ENCODE data around the gene NAMPT.

DNA sequence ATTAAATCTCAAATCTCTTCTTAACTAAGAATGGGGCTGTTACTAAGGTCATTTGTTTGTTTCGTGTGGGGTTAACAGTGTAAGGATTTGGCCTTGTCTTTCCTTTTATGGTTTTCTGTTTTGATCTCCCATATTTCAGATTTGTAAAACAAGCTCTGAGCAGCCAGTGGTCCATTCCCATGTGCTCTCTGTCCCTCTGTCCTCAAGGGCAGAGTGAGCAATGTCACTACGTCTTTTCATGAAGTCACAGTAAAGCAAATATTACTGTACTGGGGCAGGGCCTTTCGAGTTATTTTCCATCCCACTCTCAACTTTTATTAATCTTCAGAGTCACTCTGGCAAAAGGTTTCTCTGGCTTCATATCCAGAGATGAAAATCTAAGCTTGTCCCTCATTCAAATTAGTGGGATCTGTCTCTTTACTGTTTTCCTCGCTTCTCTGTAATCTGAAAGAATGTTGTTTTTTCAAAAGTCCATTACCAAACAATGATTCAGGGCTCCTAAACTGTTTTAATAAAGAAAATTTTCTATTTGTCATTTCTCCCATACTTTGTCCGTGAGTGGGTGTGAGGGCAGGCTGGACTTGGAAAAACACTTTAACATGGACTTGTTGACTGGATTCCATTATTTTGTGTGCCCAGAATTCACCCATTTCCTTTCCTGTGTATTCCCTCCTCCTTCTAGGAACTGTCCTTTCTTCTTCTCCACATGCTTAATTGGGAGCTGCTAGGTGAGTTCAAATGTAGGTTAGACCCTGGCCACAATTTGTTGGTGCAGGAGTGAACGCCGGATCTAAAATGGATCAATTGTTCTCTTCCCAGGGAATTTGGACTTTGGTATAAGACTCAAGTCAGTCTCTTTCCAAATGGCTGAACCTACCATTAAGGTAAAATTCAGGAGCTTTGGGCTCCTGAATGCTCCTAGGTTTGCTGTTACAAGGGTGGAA, 42.1 kb upstream of the NAMPT start:
- TF ChIP-seq CTCF (IDR thresholded peaks at IDR 0.05): no peak
- TF ChIP-seq, protein P1, sequence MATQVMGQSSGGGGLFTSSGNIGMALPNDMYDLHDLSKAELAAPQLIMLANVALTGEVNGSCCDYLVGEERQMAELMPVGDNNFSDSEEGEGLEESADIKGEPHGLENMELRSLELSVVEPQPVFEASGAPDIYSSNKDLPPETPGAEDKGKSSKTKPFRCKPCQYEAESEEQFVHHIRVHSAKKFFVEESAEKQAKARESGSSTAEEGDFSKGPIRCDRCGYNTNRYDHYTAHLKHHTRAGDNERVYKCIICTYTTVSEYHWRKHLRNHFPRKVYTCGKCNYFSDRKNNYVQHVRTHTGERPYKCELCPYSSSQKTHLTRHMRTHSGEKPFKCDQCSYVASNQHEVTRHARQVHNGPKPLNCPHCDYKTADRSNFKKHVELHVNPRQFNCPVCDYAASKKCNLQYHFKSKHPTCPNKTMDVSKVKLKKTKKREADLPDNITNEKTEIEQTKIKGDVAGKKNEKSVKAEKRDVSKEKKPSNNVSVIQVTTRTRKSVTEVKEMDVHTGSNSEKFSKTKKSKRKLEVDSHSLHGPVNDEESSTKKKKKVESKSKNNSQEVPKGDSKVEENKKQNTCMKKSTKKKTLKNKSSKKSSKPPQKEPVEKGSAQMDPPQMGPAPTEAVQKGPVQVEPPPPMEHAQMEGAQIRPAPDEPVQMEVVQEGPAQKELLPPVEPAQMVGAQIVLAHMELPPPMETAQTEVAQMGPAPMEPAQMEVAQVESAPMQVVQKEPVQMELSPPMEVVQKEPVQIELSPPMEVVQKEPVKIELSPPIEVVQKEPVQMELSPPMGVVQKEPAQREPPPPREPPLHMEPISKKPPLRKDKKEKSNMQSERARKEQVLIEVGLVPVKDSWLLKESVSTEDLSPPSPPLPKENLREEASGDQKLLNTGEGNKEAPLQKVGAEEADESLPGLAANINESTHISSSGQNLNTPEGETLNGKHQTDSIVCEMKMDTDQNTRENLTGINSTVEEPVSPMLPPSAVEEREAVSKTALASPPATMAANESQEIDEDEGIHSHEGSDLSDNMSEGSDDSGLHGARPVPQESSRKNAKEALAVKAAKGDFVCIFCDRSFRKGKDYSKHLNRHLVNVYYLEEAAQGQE (IDR thresholded peaks at IDR 0.05; ENCODE audit: insufficient read depth in 1 of 2, low read depth in 2 of 2, low read length in 1 of 2): no peak
- TF ChIP-seq POLR2AphosphoS5 (IDR thresholded peaks at IDR 0.05; ENCODE audit: low read depth, low read length): no peak
- no peak for TF ChIP-seq TCF7L2 (IDR thresholded peaks at IDR 0.05; ENCODE audit: low read depth, low read length)
